AG04450 (cell line): ENCODE results near the gene SPAG6. TPM values are rescaled to one million over a fixed set of nuclear protein-coding genes. Genes with fewer than 3 reads are reported as not detected.

Experiments used
- CTCF ChIA-PET: fragments of 300-600, 350-600 bp; formaldehyde crosslinking; extraction: SDS; loops from one replicate; lab custom pipeline; 2022; ENCODE audit warnings: antibody characterized with exemption, inconsistent platforms; lab: Charles Lee
- POLR2A ChIA-PET: fragments of 350-600 bp; formaldehyde crosslinking; extraction: SDS; loops from one replicate; lab custom pipeline; 2021; ENCODE audit warnings: antibody characterized with exemption, inconsistent platforms; lab: Yijun Ruan, JAX
- DNase-seq: peaks from one replicate; pipeline ENCODE4 v3.0.0-alpha.2; 2011; ENCODE audit warnings: low read depth, low spot score
- H3K27ac ChIP-seq: one replicate; pipeline ENCODE4 v1.5.1; 2012; ENCODE audit warnings: low read depth, low read length, control low read depth
- H3K27me3 ChIP-seq: one replicate; pipeline ENCODE4 v1.6.0; 2012; ENCODE audit warnings: low read length; ENCODE audit not compliant: control insufficient read depth, insufficient read depth
- H3K4me3 ChIP-seq: 2 replicates; pipeline ENCODE4 v1.5.1; 2011; ENCODE audit warnings: mild to moderate bottlenecking, low read depth, low read length, control low read depth
- H3K9me3 ChIP-seq: 2 replicates; pipeline ENCODE4 v1.5.1; 2012; ENCODE audit warnings: low read length; ENCODE audit not compliant: control insufficient read depth, insufficient read depth
- CTCF ChIP-seq: IDR thresholded peaks from 2 replicates; pipeline ENCODE4 v1.5.1; 2011; ENCODE audit warnings: low read depth, low read length, control low read depth, inconsistent platforms
- polyA plus RNA-seq: library from polyadenylated mRNA; depleted of rRNA; stranded (reverse); fragments of >200 nt; gene quantifications from 2 replicates; pipeline ENCODE4 v1.2.3, GENCODE V29; 2011

Gene SPAG6
- polyA plus RNA-seq, 1 experiment: not detected

DNA sequence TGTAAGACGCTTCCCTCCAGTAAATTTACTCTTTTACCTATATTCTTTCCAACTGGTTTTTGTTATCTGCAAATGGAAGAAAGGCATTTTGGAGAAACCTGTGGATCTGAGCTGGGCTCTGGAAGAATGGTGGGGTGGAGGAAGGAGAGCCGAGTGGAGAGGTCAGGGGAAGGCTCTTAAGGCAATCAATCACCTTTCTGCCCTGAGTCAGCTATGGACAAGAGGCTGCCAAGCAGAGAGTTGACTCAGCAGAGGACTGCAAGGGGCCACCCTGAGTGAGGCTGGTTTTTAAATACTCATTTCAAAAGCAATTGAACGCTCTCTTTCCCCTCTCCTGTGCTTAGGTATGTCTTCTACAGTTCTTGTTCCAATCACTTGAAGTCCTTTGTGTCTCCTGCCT lies 81.8 kb downstream of the SPAG6 start:
- no peak for TF ChIP-seq CTCF
- H3K9me3 ChIP-seq: no peaks in the 10 kb centered on the region
- no peak overlapping the region for H3K4me3 ChIP-seq
- H3K27me3 ChIP-seq: no peaks in the 10 kb centered on the region
- no peak for DNase-seq
- no peak overlapping the region for H3K27ac ChIP-seq
- ChIA-PET CTCF (no interaction called here), POLR2A (no interaction called here)

DNA sequence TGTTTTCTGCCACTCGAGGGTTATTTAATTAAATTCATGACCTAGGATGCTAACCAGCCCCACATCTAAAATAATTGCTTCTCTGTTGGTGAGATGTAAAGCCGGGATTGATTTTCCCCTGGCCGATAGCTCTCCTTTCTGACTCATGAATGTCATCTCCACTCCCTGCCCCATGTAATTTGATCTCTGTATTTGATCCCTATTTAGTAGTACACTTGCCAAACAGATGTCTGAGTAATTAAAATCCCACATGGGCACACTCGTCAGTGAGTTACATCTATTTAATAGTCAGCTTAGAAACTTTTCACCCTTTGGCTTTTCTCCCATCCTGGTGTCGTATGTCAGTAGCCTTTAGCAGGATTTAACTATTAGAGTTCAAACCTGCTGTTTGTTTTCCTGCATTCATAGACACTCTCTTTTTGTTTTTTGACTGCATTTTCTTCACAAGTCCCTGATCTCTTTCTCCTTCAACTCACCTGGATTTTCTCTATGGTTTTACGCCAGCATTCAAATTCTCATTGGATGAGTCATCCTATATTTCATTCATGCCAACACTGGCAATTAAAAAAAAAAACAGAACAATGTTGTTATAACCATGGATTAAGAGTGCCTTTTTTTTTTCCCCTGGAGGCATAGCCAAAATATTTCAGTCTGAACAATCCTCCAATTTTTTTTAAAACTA lies 82.7 kb downstream of the SPAG6 start:
- Histone ChIP-seq H3K4me3 (no peak overlapping the region), H3K9me3 (no peaks in the 10 kb centered on the region), H3K27me3 (no peaks in the 10 kb centered on the region), H3K27ac (no peak overlapping the region)
- no peak for TF ChIP-seq CTCF
- ChIA-PET CTCF (interaction anchor here (0.5 kb wide), 1 partner anchor 1169 kb away, joined by 5 read pairs; no protein-coding TSS in a partner anchor), POLR2A (interaction anchor here (1.2 kb wide), 1 partner anchor 9 kb away, joined by 5 read pairs; no protein-coding TSS in a partner anchor)
- peak; percentile 58 for DNase-seq

- no peak overlapping the region for H3K4me3 ChIP-seq
- CTCF ChIA-PET: interaction anchor here (1.0 kb wide), 2 partner anchors 418 to 560 kb away, joined by 3 to 4 read pairs; no protein-coding TSS in a partner anchor
- H3K9me3 ChIP-seq: no peaks in the 10 kb centered on the region
- no peak overlapping the region for H3K27ac ChIP-seq
- TF ChIP-seq CTCF: no peak
- DNase-seq: no peak
- no peaks in the 10 kb centered on the region for H3K27me3 ChIP-seq
- POLR2A ChIA-PET: interaction anchor here (0.7 kb wide), 1 partner anchor 183 kb away, joined by 3 read pairs; no protein-coding TSS in a partner anchor
These were observed 83.8 kb downstream of the SPAG6 start for GRCh38 chr10:22429146-22429545.

DNA sequence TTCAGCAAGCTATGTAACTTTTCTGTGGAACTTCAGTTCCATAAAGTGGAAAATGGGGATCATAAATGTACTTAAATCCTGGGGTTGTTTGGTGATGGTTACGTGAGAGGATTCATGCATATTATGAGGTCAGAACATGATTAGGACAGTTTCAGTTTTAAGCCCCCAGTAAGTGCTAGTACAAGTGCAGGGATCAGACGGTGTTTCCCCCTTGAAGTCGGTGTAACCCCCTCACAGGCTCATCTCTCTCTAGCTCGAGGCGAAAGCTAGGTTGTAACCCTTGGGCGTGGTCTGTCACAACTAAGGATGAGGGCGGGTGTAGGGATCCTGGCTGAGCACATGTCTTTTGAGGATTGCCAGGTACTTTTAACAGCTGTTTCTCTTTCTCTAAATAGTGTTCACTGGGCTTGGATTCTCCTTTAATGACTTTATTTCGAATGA lies 84.7 kb downstream of the SPAG6 start:
- no peak for DNase-seq
- H3K27me3 ChIP-seq: no peaks in the 10 kb centered on the region
- no peaks in the 10 kb centered on the region for H3K9me3 ChIP-seq
- ChIA-PET CTCF (interaction anchor here (0.6 to 1.5 kb wide), 4 partner anchors 120 to 559 kb away, joined by 3 to 11 read pairs (median 4); no protein-coding TSS in a partner anchor), POLR2A (interaction anchor here (0.7 kb wide), 1 partner anchor 184 kb away, joined by 3 read pairs; no protein-coding TSS in a partner anchor)
- TF ChIP-seq CTCF: no peak
- no peak overlapping the region for H3K27ac ChIP-seq
- no peak overlapping the region for H3K4me3 ChIP-seq

- DNase-seq: peak; percentile 68
- no peak for TF ChIP-seq CTCF
- POLR2A ChIA-PET: no interaction called here
- Histone ChIP-seq H3K27me3 (no peaks in the 10 kb centered on the region), H3K9me3 (peaks cover 7% of the 10 kb centered on the region; the same call in 1 of the 2 replicates), H3K4me3 (no peak overlapping the region), H3K27ac (no peak overlapping the region)
- CTCF ChIA-PET: no interaction called here
These were observed 88.6 kb downstream of the SPAG6 start for GRCh38 chr10:22433875-22434274.
